SW 1271 (cell line): Measurements from ENCODE around the gene PLPPR2.
"Not testable (repeated sequence)": the region's sequence is repeated elsewhere in the genome, so short reads cannot be mapped to it uniquely, and the experiment has no call there.

ENCODE experiments used
- DNase-seq, 2 experiments: peaks; one replicate each; lab custom pipeline; 2025; lab: John Stamatoyannopoulos, UW

The PLPPR2 gene, protein sequence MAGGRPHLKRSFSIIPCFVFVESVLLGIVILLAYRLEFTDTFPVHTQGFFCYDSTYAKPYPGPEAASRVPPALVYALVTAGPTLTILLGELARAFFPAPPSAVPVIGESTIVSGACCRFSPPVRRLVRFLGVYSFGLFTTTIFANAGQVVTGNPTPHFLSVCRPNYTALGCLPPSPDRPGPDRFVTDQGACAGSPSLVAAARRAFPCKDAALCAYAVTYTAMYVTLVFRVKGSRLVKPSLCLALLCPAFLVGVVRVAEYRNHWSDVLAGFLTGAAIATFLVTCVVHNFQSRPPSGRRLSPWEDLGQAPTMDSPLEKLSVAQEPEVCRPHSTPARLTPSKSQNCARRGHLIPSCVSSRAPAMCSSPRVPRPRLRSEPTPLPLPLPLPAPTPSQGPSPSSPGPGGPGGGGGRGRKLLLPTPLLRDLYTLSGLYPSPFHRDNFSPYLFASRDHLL

DNA sequence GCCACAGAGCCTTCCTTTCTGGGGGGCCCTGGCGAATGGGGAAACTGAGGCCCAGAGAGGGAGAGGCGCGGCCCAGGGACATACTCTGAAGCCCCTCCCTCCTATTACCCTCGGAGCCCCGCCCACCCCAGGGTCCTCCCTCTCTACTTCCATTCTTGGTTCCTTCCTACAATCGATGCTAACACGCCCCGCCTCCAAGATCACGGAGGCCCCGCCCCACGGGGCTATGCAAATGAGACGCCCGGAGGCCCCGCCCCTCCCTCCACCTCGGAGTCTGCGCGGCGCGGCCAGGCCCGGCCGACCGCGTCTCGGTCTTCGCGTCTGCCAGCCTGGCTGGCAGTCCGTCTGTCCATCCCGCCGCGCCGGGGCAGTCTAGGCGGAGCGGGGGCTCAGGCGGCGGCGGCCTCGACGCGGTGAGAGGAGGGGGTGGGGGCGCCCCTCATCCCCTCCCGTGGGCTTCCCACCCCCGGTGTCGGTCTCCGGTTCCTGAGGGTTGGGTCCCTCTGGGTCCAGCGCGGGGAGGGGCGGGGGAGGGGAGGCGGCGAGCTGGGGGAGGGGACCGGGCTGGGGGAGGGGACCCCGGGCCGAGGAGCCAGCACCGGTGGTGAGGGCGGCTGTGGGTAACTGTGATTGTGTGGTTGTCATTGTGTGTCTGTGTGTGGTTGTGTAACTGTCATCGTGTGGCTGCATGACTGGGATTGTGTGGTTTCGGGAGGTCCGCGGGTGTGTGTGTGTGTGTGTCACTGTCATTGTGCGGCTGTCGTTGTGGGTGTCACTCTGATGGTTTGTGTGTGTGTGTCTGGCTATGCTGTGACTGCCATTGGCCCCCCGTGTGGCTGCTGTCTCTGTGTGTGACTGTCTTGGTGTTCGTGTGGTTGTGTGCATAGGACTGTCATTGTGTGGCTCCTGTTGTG is at the start of gene PLPPR2:
PLPPR2 (plus strand) TSS at position 273 of the 914 bp plus-strand sequence. CDS start 2,242 bp downstream, outside the sequence.
- peak; percentile 55 to 86 for DNase-seq

DNA sequence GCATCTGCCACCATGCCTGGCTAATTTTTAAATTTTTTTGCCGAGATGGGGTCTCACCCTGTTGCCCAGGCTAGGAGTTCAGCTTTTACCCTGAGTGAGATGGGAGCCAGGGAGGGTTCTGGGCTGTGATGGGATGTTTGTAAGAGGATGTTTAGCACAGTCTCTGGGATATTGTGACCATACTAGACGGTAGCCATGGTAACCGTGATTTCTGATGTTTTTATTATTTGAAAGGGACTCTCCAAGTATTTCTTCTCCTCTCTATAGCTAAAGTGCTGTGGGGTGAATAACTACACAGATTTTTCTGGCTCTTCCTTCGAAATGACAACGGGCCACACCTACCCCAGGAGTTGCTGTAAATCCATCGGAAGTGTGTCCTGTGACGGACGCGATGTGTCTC is 48.9 kb upstream of the PLPPR2 start:
- DNase-seq = no peak

DNA sequence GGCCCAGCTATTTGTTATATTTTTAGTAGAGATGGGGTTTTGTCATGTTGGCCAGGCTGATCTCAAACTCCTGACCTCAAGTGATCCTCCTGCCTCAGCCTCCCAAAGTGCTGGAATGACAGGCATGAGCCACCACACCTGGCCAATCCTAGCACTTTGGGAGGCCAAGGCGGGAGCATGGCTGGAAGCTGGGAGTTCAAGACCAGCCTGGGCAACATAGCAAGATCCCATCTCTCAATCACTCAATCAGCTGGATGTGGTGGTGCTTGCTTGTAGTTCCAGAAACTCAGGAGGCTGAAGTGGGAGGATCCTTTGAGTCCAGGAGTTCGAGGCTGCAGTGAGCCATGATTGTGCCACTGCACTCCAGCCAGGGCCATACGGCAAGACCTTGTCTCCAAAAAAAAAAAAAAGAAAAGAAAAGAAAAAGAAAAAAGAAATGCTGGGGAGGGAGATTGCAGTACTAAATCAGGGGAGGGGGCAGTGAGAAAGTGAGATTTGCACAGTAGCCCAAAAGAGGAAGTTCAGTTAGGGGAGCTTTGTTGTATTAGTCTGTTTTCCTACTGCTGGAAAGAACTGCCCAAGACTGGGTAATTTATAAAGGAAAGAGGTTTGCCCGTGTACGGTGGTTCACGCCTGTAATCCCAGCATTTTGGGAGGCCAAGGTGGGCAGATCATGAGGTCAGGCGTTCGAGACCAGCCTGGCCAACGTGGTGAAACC is 34.8 kb upstream of the PLPPR2 start:
- not testable (repeated sequence) for DNase-seq

DNA sequence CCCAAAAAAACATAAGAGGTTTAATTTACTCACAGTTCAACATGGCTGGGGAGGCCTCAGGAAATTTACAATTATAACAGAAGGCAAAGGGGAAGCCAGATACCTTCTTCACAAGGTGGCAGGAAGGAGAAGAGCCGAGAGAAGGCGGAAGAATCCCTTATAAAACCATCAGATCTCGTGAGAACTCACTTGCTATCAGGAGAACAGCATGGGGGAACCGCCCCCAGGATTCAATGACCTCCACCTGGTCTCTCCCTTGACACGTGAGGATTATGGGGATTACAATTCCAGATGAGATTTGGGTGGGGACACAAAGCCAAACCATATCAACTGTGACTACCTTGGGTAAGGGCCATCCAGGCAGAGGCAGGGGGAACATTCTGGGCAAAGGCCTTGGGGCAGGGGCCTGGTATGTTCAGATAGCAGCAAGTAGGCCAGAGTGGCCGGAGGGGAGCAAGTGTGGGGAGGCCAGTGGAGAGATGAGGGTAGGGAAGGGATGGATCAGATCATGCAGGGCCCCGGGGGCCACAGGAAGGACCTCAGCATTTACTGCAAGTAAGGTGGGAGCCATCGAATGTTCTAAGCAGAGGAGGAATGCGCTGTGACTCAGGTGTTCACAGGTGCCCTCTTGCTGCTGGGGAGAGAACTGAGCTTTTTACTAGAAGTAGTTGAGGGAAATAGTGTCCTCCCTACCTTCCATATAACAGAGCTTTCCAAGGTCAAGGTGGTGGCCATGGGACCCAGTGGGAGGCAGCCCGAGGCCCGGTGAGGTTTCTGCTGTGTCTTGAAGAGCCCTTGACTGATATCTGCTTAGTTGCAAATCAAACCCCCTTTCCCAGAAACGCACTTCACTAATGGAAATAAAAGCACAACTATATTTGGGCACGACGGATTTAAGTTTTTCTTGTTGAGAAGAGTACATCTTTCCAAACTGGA is 33.8 kb upstream of the PLPPR2 start:
- DNase-seq = no peak

DNA sequence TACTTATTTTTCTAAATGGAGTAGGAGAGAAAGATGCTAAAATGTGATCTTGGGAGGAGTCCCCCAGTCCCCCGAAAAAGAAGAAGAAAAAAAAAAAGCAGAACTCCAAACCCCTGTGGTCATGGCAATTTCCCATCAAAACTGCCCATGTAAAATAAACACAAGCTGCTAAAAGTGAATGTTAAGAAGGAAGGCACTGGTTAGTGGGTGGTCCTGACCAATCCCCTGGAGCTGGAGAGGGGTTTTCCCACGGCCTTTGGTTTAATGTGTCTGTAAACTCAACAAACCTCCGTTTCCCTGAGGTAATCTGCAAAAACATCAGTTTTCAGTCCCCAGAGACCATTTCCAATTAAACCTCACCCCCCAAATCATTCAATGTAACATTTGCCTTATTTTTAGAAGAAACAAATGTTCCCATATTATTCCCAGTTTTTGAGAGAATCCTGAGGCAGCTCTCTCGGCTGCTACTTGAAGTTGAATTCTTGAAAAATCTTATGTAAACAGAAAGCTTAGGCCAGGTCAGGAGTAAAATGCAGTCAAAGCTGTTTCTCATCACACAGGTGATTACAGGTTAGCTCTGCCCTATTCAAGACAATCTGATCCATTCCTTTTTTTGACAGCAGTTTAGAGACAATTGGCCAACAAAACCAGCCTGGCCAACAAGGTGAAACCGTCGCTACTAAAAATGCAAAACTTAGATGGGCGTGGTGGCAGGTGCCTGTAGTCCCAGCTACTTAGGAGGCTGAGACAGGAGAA is 32.8 kb upstream of the PLPPR2 start:
- no peak for DNase-seq

DNA sequence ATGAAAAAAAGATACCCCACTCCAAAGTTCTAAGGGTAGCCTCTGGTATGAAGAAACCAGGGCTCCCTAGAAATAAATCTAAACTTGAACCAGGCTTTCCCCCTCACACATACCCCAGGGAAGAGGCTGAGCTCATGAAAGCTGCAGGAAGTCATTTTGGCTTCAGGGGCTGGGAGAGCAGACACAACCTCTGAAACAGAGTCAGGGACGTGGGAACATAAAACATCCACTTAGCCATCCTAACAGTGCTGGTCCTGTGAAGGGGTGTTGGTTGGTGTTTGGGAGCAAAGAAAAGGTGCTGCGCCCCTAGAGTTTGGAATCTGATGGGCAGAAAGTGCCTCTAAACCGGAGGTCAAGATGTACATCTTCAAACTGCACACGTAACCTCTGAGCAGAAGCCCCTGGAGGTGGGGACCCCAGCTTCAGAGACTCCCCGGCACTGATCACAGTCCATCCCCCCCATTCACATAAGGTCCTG is 31.6 kb upstream of the PLPPR2 start:
- no peak for DNase-seq

DNA sequence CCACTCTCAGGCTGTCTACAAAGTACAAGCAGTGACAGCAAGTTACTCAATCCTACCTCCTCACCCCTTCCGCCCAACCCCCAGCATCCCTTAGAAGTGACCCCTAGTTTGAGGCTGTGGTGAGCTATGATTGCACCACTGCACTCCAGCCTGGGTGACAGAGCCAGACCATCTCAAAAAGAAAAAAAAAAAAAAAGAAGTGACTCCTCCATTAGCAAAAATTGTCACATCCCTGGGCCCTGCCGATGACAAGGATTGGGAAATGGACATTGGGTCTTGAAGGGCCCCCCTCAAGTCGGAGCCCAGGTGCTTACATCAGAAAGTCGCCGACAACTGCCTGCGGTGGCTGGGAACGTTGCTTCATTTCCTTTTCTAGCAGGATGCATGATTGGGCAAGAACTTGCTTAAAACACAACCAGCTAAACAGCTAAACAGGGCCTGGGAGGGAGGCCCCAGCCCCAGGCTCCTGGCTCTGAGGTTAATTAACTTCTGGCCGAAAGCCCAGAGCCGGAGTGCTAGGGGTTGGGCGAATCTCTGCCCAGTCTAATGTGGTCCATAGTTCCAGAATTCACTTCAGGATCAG is 31.1 kb upstream of the PLPPR2 start:
- DNase-seq = peak; percentile 53 to 81

DNA sequence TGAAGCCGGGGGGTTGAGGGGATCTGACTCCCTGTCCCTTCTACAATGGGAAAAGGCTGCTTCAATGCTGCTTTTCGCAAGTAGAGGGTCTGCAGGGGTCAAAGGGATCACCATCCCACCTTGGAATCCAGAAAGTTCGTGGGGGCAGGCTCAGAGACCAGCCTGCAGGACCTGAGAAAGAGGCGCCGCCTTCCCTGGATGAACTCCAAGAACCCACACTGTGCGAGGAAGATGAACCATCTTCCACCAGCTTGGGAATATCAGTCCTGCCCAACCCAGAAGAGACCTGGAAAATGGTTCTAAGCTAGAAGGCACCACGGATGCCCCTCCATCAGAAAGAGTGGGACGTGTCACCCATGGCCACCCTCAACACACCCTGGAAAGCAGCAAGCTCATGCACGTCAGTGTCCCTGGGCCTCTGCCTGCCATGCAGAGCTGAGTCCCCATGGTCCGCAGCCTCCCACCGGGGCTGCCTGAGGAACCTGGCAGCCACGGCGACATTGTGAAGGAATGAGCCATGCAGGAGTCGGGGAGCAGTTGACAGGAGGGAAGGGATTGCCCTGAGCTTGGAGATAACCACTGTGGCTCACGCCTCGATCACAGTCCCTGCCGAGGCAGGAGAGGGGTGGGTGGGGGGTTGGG is 30.4 kb upstream of the PLPPR2 start:
- no peak for DNase-seq

DNA sequence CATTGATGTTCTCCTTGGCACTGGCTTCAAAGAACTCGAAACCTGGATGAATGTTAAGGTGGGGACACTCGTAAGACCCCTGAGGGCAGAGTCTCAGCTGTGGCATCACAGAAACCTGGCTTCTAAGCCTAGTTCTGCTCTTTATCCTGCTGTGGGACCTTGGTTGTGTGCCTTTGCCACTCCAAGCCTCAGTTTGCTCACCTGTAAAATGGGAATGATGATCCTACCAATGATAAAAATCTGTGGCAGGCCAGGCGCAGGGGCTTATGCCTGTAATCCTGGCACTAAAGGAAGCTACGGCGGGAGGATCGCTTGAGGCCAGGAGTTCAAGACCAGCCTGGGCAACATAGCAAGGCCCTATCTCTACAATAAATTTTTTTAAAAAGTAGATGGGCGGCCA is 29.7 kb upstream of the PLPPR2 start:
- no peak for DNase-seq

DNA sequence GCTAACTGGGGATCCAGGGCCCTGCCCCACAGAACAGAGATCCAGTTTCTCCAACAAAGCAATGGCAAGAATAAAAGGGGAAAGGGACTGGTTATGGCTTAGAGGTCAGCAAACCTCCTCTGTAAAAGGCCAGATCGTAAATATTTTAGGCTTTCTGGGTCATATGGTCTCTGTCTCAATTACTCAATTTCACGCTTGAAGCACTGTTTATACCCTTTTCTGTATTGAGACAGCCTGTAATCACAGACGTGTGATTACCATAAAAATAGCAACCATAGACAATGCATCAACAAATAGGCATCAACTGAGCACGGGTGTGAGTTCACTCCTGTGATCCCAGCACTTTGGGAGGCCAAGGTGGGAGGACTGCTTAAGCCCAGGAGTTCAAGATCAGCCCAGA is 25.1 kb upstream of the PLPPR2 start:
- DNase-seq = no peak

DNA sequence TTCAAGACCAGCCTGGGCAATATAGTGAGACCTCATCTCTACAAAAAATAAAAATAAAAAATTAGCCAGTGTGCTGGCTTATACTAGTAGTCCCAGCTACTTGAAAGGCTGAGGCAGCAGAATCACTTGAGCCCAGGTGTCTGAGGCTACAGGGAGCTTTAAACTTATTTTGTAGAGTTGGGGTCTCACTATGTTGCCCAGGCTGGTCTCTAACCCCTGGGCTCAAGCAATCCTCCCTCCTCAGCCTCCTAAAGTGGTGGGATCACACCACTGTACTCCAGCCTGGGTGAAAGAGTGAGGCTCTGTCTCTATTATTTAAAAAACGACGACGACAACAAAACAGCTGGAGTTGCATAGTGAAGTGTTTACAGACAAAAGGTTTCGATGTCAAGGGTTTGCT is 23.7 kb upstream of the PLPPR2 start:
- DNase-seq = no peak

DNA sequence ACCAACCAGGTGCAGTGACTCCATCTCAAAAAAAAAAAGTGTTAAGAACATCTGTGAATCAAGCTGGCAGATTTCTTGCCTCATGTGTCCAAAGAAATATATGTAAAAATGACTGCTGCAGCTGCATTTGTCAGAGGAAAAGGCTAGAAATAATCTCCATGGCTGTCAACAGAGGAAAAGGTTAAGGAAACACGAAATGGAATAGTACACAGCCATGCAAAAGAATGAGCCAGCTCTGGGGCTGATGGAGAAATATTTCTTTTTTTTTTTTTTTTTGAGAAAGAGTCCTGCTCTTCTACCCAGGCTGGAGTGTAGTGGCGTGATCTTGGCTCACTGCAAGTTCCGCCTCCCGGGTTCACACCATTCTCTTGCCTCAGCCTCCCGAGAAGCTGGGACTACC is 22.4 kb upstream of the PLPPR2 start:
- no peak for DNase-seq

DNA sequence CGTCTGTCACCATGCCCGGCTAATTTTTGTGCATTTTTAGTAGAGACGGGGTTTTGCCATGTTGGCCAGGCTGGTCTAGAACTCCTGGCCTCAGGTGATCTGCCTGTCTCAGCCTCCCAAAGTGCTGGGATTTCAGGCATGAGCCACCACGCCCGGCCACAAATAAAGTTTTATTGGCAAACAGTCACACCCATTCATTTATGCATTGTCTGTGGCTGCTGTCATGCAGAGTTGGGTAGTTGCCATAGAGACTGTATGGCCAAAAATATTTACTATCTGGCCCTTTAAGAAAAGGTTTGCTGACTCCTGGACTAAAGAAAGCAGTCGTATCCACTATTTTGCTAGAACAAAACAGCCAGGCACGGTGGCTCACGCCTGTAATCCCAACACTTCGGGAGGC is 21.4 kb upstream of the PLPPR2 start:
- peak in 1 of 2 experiments; percentile 35 for DNase-seq

DNA sequence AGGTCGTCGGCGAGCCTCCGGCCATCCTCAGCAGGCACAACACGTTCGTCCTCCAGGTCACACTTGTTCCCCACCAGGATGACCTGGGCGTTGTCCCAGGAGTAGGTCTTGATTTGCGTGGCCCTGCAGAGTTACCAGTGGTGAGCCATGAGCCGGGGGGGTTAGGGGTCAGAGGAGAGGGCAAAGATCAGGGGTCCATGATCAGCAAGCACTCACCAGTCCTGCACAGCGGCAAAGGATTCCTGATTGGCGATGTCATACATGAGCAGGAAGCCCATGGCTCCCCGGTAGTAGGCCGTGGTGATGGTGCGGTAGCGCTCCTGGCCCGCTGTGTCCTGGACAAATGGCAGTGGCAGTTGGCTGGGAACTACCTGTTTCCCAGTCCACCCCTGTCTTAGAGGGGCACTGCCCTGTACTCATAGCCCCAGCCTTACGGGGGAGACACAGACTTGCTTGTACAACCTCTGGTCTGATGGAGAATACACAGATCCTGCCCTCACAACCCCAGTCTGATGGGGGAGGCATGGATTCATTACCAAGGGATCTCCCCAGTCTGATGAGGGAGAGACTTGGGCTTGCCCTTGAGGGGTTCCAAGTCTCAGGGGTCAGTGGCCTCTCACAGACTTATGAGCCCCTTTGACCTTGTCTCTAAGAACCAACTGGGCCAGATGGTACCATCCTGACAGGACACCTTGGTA is 19.6 kb upstream of the PLPPR2 start:
- no peak for DNase-seq

DNA sequence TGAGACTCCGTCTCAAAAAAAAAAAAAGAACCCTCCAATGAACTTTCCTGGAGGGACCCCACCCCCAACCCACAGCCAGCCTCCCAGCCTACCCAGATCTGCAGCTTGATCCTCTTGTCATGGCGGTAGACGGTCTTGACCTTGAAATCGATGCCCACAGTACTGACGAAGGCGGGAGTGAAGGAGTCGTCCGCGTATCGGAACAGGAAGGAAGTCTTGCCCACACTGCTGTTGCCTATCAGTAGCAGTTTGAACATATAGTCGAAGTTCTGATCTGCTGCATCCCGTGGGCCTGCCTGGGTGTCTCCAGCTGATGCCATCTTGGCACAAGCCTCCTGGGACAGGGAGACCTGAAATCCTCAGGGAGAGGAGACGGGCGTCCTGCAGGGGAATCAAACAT is 18.2 kb upstream of the PLPPR2 start:
- no peak for DNase-seq

DNA sequence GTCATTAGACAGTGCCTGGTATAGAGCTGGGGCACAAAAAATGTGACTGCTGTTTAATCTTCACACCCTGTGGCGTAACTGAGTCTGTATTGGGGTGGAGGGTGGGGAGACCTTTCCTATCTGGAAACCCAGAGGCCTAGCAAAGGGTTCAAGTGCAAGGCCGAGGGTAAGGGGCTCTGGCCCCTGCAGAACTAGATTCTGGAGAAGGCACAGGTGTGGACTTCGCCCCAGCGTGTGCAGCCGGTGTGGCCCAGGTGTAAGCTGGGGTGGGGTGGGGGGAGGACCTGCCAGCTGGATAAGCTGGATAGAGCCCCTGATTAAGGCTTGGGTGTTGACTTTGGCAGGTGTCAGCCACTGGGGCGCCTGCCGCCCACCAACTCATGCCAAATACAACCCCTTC is 17.1 kb upstream of the PLPPR2 start:
- DNase-seq = no peak

DNA sequence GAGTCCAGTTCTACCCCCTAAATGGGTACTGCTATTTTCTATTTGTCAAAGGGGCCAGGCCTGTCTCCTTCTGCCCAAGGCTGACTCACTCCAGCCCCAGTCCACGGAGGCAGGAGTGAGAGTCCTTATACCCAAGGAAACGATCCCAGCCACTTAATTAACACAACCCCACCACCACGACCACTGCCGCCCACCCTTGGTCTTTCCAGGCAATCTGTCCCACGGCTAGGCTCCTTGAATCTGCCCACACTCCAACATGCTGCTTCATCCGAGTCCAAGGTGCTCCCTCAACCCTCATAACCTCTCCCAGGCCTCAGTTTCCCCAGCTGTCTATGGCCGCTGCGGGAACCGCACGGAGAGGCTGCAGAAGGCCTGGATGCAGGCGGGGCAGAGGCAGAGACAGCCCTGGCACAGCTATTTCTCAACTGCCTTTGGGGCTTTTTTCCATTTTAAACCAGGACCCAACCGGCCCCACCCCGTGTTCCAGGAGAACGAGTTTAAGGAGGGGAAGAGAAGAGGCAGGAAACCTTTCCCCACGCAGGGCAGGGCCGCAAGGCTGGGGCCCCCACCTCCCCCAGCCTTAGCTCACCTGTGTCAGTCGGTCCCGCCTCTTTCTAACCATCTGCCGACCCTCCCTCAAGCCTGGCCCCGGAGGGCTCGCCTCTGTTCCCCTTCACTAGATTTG is 16.5 kb upstream of the PLPPR2 start:
- DNase-seq = no peak
